Keratinocyte (primary cell): ENCODE results near the gene NDOR1. TPM values are rescaled to one million over a fixed set of nuclear protein-coding genes. Genes with fewer than 3 reads are reported as not detected.

Experiments
- DNase-seq: peaks from one replicate; pipeline ENCODE4 v3.0.0-alpha.2; 2011; ENCODE audit warnings: low read depth, missing footprints, low spot score
- FAIRE-seq: peaks from 2 replicates; lab custom pipeline; 2011; peaks lifted over from hg19 to GRCh38; lab: Jason Lieb, UNC
- H2AFZ ChIP-seq: 2 replicates; pipeline ENCODE4 v1.6.0; 2012; ENCODE audit warnings: low read length, control low read depth, inconsistent platforms; ENCODE audit not compliant: control insufficient read depth
- H3K27ac ChIP-seq: 2 replicates; pipeline ENCODE4 v1.5.1; 2011; ENCODE audit warnings: low read length; ENCODE audit not compliant: control insufficient read depth, insufficient read depth
- H3K27me3 ChIP-seq: 3 replicates; pipeline ENCODE4 v1.6.0; 2011; ENCODE audit warnings: low read length; ENCODE audit not compliant: control insufficient read depth, insufficient read depth; ENCODE audit errors: extremely low read depth
- H3K36me3 ChIP-seq, 2 experiments: 2 replicates in 1 of 2; 3 replicates in 1 of 2; pipeline ENCODE4 v1.5.1; 2011; ENCODE audit warnings: low read length in 2 of 2, mild to moderate bottlenecking in 1 of 2; ENCODE audit not compliant: control insufficient read depth in 2 of 2, insufficient read depth in 2 of 2; ENCODE audit errors: extremely low read depth in 1 of 2
- H3K4me1 ChIP-seq: 3 replicates; pipeline ENCODE4 v1.5.1; 2011; ENCODE audit warnings: low read length; ENCODE audit not compliant: control insufficient read depth, insufficient read depth; ENCODE audit errors: extremely low read depth
- H3K4me2 ChIP-seq: 3 replicates; pipeline ENCODE4 v1.6.0; 2011; ENCODE audit warnings: low read depth, low read length; ENCODE audit not compliant: control insufficient read depth, insufficient read depth; ENCODE audit errors: extremely low read depth
- H3K4me3 ChIP-seq, 3 experiments: fragments of 200-600 bp in 1 of 3; sonication (generic) in 1 of 3; 2 replicates in 2 of 3; 3 replicates in 1 of 3; pipeline ENCODE4 v1.5.1; 2011 to 2016; ENCODE audit warnings: low read length in 3 of 3, mild to moderate bottlenecking in 3 of 3, control low read depth in 2 of 3, inconsistent platforms in 1 of 3, low read depth in 1 of 3, mixed read lengths in 1 of 3, mixed run types in 1 of 3, moderate library complexity in 1 of 3; ENCODE audit not compliant: control insufficient read depth in 2 of 3, insufficient read depth in 2 of 3; ENCODE audit errors: extremely low read depth in 1 of 3
- H3K79me2 ChIP-seq: 2 replicates; pipeline ENCODE4 v1.6.0; 2012; ENCODE audit warnings: low read length; ENCODE audit not compliant: control insufficient read depth, insufficient read depth
- H3K9ac ChIP-seq: 3 replicates; pipeline ENCODE4 v1.6.0; 2011; ENCODE audit warnings: low read length; ENCODE audit not compliant: control insufficient read depth, insufficient read depth; ENCODE audit errors: extremely low read depth
- H3K9me1 ChIP-seq: 3 replicates; pipeline ENCODE4 v1.6.0; 2011; ENCODE audit warnings: low read length; ENCODE audit not compliant: control insufficient read depth, insufficient read depth; ENCODE audit errors: extremely low read depth
- H3K9me3 ChIP-seq: 2 replicates; pipeline ENCODE4 v1.5.1; 2012; ENCODE audit warnings: low read depth, low read length; ENCODE audit not compliant: control insufficient read depth
- H4K20me1 ChIP-seq: 3 replicates; pipeline ENCODE4 v1.6.0; 2011; ENCODE audit warnings: low read length; ENCODE audit not compliant: control insufficient read depth, insufficient read depth; ENCODE audit errors: extremely low read depth
- EZH2 ChIP-seq: IDR thresholded peaks from one replicate; pipeline ENCODE4 v1.6.1; 2012; ENCODE audit warnings: inconsistent platforms, mild to moderate bottlenecking, low read length, moderate library complexity
- dilution Hi-C: fragments of 300-500 bp; cut with MboI; formaldehyde crosslinking; loops from one replicate; pipeline ENCODE4 v1.7.0; 2020; ENCODE audit warnings: low sequenced_read_pairs; ENCODE audit not compliant: extremely low pct_ligation_motif_present
- polyA plus RNA-seq, 5 experiments: library from polyadenylated mRNA; depleted of rRNA in 3 of 5; stranded (reverse) in 3 of 5; stranded (forward) in 1 of 5; unstranded in 1 of 5; fragments of >200 nt; gene quantifications; 1 replicate in 1 of 5; 2 replicates in 3 of 5; 3 replicates in 1 of 5; pipeline versions ENCODE4 v1.2.1 to v1.2.3, GENCODE V29; 2011 to 2012; ENCODE audit warnings: missing spikeins in 2 of 5, low read depth in 1 of 5, low replicate concordance in 1 of 5
- TF ChIP-seq, protein P1 (sequence below), 3 experiments: IDR thresholded peaks in 1 of 3; conservative IDR thresholded peaks in 1 of 3; optimal IDR thresholded peaks in 1 of 3; 2 replicates in 2 of 3; 3 replicates in 1 of 3; pipeline versions ENCODE3 to v1.5.1; 2011; ENCODE audit warnings: low read length in 3 of 3, mild to moderate bottlenecking in 3 of 3, moderate library complexity in 2 of 3, control low read depth in 1 of 3, inconsistent platforms in 1 of 3; ENCODE audit not compliant: insufficient read depth in 2 of 3; ENCODE audit errors: extremely low read depth in 1 of 3

Gene NDOR1
- polyA plus RNA-seq, 1 donor (not counting 4 experiments of a cell fraction or from before 2014, with no cell fraction given), result 3.9 TPM

DNA sequence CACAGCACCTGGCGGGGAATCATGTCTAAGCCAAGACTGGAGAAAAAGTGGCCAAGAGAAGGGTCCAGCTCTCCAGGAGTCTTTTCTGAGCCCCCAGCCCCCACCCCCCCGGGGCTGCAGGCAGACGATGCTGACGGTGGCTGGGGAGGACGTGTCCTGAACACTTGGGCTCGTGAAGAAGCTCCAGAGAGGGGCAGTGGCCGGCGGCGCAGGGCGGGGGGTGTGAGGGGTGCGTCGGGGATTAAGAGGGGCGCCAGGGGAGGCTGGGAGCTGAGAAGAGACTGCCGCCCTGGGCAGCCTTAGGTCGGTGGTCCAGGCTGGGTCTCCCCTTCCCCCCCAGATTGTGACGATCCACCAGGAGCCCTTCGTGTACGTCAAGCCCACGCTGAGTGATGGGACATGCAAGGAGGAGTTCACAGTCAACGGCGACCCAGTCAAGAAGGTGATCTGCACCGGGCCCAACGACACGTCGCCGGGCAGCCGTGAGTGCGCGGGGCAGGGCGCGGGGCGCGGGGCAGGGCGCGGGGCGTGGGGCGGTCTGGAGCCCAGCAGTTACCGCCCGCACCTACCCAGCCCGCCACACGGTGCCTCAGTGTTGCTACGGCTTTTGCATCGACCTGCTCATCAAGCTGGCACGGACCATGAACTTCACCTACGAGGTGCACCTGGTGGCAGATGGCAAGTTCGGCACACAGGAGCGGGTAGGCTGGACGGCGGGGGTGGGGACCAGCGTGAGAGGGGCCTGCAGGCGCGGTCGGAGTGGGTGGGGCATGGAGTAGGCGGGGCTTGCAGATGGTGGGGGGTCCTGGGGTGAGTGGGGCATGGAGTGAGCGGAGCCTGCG lies 44.6 kb upstream of the NDOR1 start:
- TF ChIP-seq EZH2, result no peak
- TF ChIP-seq, protein P1, sequence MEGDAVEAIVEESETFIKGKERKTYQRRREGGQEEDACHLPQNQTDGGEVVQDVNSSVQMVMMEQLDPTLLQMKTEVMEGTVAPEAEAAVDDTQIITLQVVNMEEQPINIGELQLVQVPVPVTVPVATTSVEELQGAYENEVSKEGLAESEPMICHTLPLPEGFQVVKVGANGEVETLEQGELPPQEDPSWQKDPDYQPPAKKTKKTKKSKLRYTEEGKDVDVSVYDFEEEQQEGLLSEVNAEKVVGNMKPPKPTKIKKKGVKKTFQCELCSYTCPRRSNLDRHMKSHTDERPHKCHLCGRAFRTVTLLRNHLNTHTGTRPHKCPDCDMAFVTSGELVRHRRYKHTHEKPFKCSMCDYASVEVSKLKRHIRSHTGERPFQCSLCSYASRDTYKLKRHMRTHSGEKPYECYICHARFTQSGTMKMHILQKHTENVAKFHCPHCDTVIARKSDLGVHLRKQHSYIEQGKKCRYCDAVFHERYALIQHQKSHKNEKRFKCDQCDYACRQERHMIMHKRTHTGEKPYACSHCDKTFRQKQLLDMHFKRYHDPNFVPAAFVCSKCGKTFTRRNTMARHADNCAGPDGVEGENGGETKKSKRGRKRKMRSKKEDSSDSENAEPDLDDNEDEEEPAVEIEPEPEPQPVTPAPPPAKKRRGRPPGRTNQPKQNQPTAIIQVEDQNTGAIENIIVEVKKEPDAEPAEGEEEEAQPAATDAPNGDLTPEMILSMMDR (optimal IDR thresholded peaks at IDR 0.05 in 1 of 3, IDR thresholded peaks at IDR 0.05 in 1 of 3, conservative IDR thresholded peaks at IDR 0.05 in 1 of 3; ENCODE audit: extremely low read depth in 1 of 3, insufficient read depth in 2 of 3, low read length in 3 of 3), result no peak
- no peak for DNase-seq
- no peak overlapping the region for H3K4me3 ChIP-seq
- peaks cover 82% of the 10 kb centered on the region for H3K27me3 ChIP-seq
- no peak overlapping the region for H2AFZ ChIP-seq
- dilution Hi-C loops, result no loop called here
- FAIRE-seq, result no peak
- H3K9ac ChIP-seq, result no peak overlapping the region
- no peak overlapping the region for H3K4me2 ChIP-seq
- no peaks in the 10 kb centered on the region for H4K20me1 ChIP-seq
- H3K4me1 ChIP-seq, result peaks cover 4% of the 10 kb centered on the region
- no peaks in the 10 kb centered on the region for H3K36me3 ChIP-seq
- H3K27ac ChIP-seq, result no peak overlapping the region
- no peaks in the 10 kb centered on the region for H3K9me3 ChIP-seq
- H3K79me2 ChIP-seq, result no peaks in the 10 kb centered on the region
- H3K9me1 ChIP-seq, result no peaks in the 10 kb centered on the region

DNA sequence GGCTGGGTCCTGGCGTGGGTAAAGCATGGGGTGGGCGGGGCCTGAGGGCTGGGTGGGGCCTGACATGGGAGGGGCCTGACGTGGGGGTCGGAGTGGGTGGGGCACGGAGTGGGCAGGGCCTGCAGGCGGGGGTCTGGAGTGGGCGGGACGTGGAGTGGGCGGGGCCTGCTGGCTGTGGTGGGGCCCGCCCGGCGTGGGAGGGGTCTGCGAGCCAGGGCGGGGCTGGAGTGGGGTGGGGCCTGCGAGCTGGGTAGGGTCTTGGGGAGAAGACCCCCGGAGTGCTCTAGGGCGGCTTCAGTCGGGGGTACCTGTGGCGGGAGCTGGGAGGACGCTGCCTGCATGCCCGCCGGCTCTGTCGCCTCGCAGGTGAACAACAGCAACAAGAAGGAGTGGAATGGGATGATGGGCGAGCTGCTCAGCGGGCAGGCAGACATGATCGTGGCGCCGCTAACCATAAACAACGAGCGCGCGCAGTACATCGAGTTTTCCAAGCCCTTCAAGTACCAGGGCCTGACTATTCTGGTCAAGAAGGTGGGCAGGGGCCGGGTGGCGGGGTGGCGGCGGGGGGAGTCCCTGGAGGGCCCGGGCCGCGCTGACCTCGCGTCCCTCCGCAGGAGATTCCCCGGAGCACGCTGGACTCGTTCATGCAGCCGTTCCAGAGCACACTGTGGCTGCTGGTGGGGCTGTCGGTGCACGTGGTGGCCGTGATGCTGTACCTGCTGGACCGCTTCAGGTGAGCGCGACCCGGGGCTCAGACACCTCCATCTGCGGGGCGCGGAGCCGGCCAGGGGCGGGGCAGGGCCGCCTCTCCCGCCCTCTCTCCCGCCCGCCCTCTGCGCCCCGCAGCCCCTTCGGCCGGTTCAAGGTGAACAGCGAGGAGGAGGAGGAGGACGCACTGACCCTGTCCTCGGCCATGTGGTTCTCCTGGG lies 43.7 kb upstream of the NDOR1 start:
- H3K9me3 ChIP-seq, result no peaks in the 10 kb centered on the region
- FAIRE-seq (no peak), DNase-seq (no peak)
- H3K4me3 ChIP-seq, result no peak overlapping the region
- H4K20me1 ChIP-seq, result no peaks in the 10 kb centered on the region
- H2AFZ ChIP-seq, result no peak overlapping the region
- H3K4me2 ChIP-seq, result no peak overlapping the region
- no peaks in the 10 kb centered on the region for H3K9me1 ChIP-seq
- no peaks in the 10 kb centered on the region for H3K36me3 ChIP-seq
- H3K4me1 ChIP-seq, result no peaks in the 10 kb centered on the region
- no peaks in the 10 kb centered on the region for H3K79me2 ChIP-seq
- no peak overlapping the region for H3K27ac ChIP-seq
- peaks cover 82% of the 10 kb centered on the region for H3K27me3 ChIP-seq
- TF ChIP-seq, protein P1 (optimal IDR thresholded peaks at IDR 0.05 in 1 of 3, IDR thresholded peaks at IDR 0.05 in 1 of 3, conservative IDR thresholded peaks at IDR 0.05 in 1 of 3; ENCODE audit: extremely low read depth in 1 of 3, insufficient read depth in 2 of 3, low read length in 3 of 3), result no peak
- peak; percentile 55 for TF ChIP-seq EZH2
- no peak overlapping the region for H3K9ac ChIP-seq
- dilution Hi-C loops, result no loop called here
